Measurements from ENCODE around the gene PPP1R26. TPM values are rescaled to one million over a fixed set of nuclear protein-coding genes. Genes with fewer than 3 reads are reported as not detected.
A peak's percentile ranks its signal among the peaks of the same experiment; 100 is the strongest.

The PPP1R26 gene
- total and polyA plus RNA-seq, 2 of the 13 experiments (the other 11 are each of a cell fraction or from before 2014, with no cell fraction given): 8.6 to 11.6 TPM

GRCh38 chr9:135480071-135480939, 723 bp downstream of the PPP1R26 start (continued):
- peak; percentile 42; the same call in 1 of the 2 replicates for TF ChIP-seq THAP9 (CRISPR knock-in tag; IDR thresholded peaks at IDR 0.05; ENCODE audit: borderline replicate concordance)

- DNase-seq (ENCODE audit: low spot score): no peak
- Histone ChIP-seq H2AFZ (ENCODE audit: low read length) (no peak overlapping the region), H3K79me2 (ENCODE audit: insufficient read depth, low read length) (peaks cover 16% of the 10 kb centered on the region), H3K9ac (ENCODE audit: insufficient read depth, low read depth, low read length) (peak overlapping the region; percentile 86), H3K27me3 (ENCODE audit: control insufficient read depth in 1 of 2, insufficient read depth in 2 of 2, low read length in 2 of 2) (no peaks in the 10 kb centered on the region; a peak in 1 of 5 replicates), H3K4me1 (ENCODE audit: insufficient read depth, low read length) (peaks cover 45% of the 10 kb centered on the region), H3K27ac (ENCODE audit: extremely low read length, insufficient read depth, low read length) (peak overlapping the region; percentile 75), H3K4me3 (replicated peaks in 1 of 3; ENCODE audit: insufficient read depth in 1 of 3, low read depth in 2 of 3, low read length in 3 of 3) (peak overlapping the region; percentile 93 to 97 (median 95)), H3K9me3 (ENCODE audit: low read length) (no peaks in the 10 kb centered on the region), H3K4me2 (ENCODE audit: low read depth, low read length) (peak overlapping the region; percentile 96), H4K20me1 (ENCODE audit: insufficient read depth, low read length) (no peaks in the 10 kb centered on the region; the same call in 1 of the 2 replicates), H3K36me3 (replicated peaks in 1 of 2; ENCODE audit: control insufficient read depth in 1 of 2, insufficient read depth in 2 of 2, low read length in 2 of 2) (peaks cover 11 to 26% of the 10 kb centered on the region in 2 experiments; a peak in 4 of 5 replicates)
- peak; percentile 7 for ATAC-seq
- intact Hi-C loops (cut with micrococcal nuclease; ENCODE audit: unreplicated experiment) (loop anchor here (2.0 kb wide), 1 partner anchor 20 kb away; the partner anchor contains the start of gene MRPS2), in situ Hi-C loops (cut with HindIII; ENCODE audit: extremely low pct_ligation_motif_present, low pct_unique_long_range_greater_than_20kb) (no loop called here)
- WGBS (ENCODE audit: low lambda C conversion rate): 54% methylated on average over 6 of the region's 11 CpGs
- CTCF ChIA-PET (ENCODE audit: low intra/inter-chr PET ratio, low total read pairs): no interaction called here
- no peak for FAIRE-seq
- TF ChIP-seq ZFP91 (CRISPR knock-in tag; IDR thresholded peaks at IDR 0.05; ENCODE audit: borderline replicate concordance): no peak
- no peak for TF ChIP-seq ZNF790 (CRISPR knock-in tag; IDR thresholded peaks at IDR 0.05; ENCODE audit: borderline replicate concordance)
- 0 out of 2 replicates have a peak, but pooled peaks have one; percentile 9 for TF ChIP-seq ZNF746 (CRISPR knock-in tag; IDR thresholded peaks at IDR 0.05)
- POLR2A ChIA-PET: interaction anchor here (1.2 to 1.5 kb wide), 3 partner anchors 10 to 24 kb away, joined by 5 to 16 read pairs (median 12); partner anchors contain the start of gene MRPS2
- no TSS peak for BruUV-seq (replicated peaks)
Measured at GRCh38 chr9:135480940-135481310, 1.3 kb downstream of the PPP1R26 start.

Data from HepG2 (cell line).